Erythroblast (primary cell): ENCODE data around the gene TTI1.

Experiments used
- GATA1 ChIP-seq: IDR thresholded peaks from 2 replicates; pipeline ENCODE4 v1.6.1; 2011; ENCODE audit warnings: low read depth, mild to moderate bottlenecking, control low read depth, low read length, moderate library complexity
- POLR2A ChIP-seq: IDR thresholded peaks from 2 replicates; pipeline ENCODE4 v1.6.1; 2011; ENCODE audit warnings: mild to moderate bottlenecking, low read length

DNA sequence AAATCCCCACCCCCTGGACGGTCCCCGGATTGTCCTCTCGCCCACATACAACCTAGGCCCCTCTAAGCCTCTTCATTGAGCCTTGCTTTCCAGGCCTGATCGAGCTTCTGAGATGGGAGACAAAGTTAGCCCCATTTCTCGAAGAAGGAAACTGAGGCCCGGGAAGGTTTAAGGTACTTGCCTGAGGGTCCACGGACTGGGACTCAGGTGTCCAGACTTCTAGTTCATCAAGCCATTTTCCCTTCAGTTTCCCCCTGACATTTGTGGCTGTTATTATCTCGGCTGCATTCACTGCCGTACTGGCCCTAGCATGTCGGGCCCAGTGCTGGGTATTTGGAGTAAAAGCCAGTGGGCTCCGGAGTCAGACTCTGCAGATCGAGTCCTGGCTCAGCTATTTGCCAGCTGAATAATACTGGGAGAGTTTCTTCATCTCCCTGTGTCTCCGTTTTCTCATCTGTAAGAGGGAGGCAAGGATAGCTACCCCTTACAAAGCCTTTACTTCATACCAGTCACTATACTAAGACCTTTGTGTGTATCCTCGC lies 923 bp upstream of the TTI1 start:
- no peak for TF ChIP-seq POLR2A
- no peak for TF ChIP-seq GATA1
